Endothelial cell of umbilical vein (primary cell): ENCODE results near the gene CEACAM20. TPM values are rescaled to one million over a fixed set of nuclear protein-coding genes. Genes with fewer than 3 reads are reported as not detected.
"Not testable (repeated sequence)": the region's sequence is repeated elsewhere in the genome, so short reads cannot be mapped to it uniquely, and the experiment has no call there.

Experiments used
- BruUV-seq: library from RNA; stranded (reverse); fragments of 400-500 nt; replicated peaks from 2 replicates; lab custom pipeline; 2021; lab: Mats Ljungman, UMichigan
- CTCF ChIA-PET: fragments of 300-600, 350-600 bp; sonication (Branson Sonifier 250); formaldehyde crosslinking; loops from one replicate; lab custom pipeline; 2021; ENCODE audit warnings: antibody characterized with exemption, inconsistent platforms; lab: Charles Lee
- POLR2A ChIA-PET: fragments of 300-600, 350-600 bp; sonication (Branson Sonifier 250); formaldehyde crosslinking; loops from one replicate; lab custom pipeline; 2021; ENCODE audit warnings: antibody characterized with exemption, inconsistent platforms; lab: Charles Lee
- DNase-seq: peaks from one replicate; pipeline ENCODE4 v3.0.0-alpha.2; 2011; ENCODE audit warnings: low read depth, low spot score
- FAIRE-seq: peaks from 2 replicates; lab custom pipeline; 2011; peaks lifted over from hg19 to GRCh38; lab: Jason Lieb, UNC
- H2AFZ ChIP-seq: 2 replicates; pipeline ENCODE4 v1.6.0; 2012; ENCODE audit warnings: low read depth, low read length, control low read depth, inconsistent platforms
- H3K27ac ChIP-seq: 2 replicates; pipeline ENCODE4 v1.5.1; 2011; ENCODE audit warnings: low read depth, mild to moderate bottlenecking, control low read depth, low read length, moderate library complexity; ENCODE audit not compliant: insufficient read depth
- H3K27me3 ChIP-seq, 2 experiments: 2 replicates each; pipeline versions ENCODE4 v1.6.0 to v1.6.1; 2011; ENCODE audit warnings: low read length in 2 of 2, mixed read lengths in 1 of 2; ENCODE audit not compliant: control insufficient read depth in 2 of 2, insufficient read depth in 2 of 2
- H3K36me3 ChIP-seq, 2 experiments: 2 replicates in 1 of 2; 3 replicates in 1 of 2; pipeline ENCODE4 v1.5.1; 2011; ENCODE audit warnings: low read length in 2 of 2, mild to moderate bottlenecking in 1 of 2, moderate library complexity in 1 of 2; ENCODE audit not compliant: control insufficient read depth in 2 of 2, insufficient read depth in 2 of 2; ENCODE audit errors: extremely low read depth in 1 of 2
- H3K4me1 ChIP-seq: 3 replicates; pipeline ENCODE4 v1.5.1; 2011; ENCODE audit warnings: mild to moderate bottlenecking, low read length; ENCODE audit not compliant: control insufficient read depth, insufficient read depth; ENCODE audit errors: extremely low read depth
- H3K4me2 ChIP-seq: 2 replicates; pipeline ENCODE4 v1.6.1; 2011; ENCODE audit warnings: low read length, control low read depth, mixed read lengths; ENCODE audit not compliant: insufficient read depth
- H3K4me3 ChIP-seq, 3 experiments: fragments of 200-600 bp in 1 of 3; sonication (generic), shearing (Covaris generic) in 1 of 3; replicated peaks in 1 of 3; 2 replicates each; pipeline ENCODE4 v1.5.1; 2011 to 2016; ENCODE audit warnings: control low read depth in 3 of 3, low read length in 3 of 3, mild to moderate bottlenecking in 2 of 3, inconsistent platforms in 1 of 3, low read depth in 1 of 3, moderate library complexity in 1 of 3; ENCODE audit not compliant: insufficient read depth in 1 of 3
- H3K79me2 ChIP-seq: 2 replicates; pipeline ENCODE4 v1.6.0; 2012; ENCODE audit warnings: low read length, inconsistent platforms; ENCODE audit not compliant: control insufficient read depth, insufficient read depth
- H3K9ac ChIP-seq: replicated peaks from 2 replicates; pipeline ENCODE3; 2011; ENCODE audit warnings: low read length, control low read depth; ENCODE audit not compliant: insufficient read depth; ENCODE audit errors: extremely low read depth
- H3K9me1 ChIP-seq: replicated peaks from 3 replicates; pipeline ENCODE4 v1.6.0; 2011; ENCODE audit warnings: mild to moderate bottlenecking, low read length; ENCODE audit not compliant: control insufficient read depth, insufficient read depth; ENCODE audit errors: extremely low read depth
- H3K9me3 ChIP-seq: replicated peaks from 2 replicates; pipeline ENCODE4 v1.5.1; 2012; ENCODE audit warnings: low read length, inconsistent platforms; ENCODE audit not compliant: control insufficient read depth, insufficient read depth
- H4K20me1 ChIP-seq: replicated peaks from 2 replicates; pipeline ENCODE3; 2011; ENCODE audit warnings: mild to moderate bottlenecking, low read length; ENCODE audit not compliant: control insufficient read depth, insufficient read depth; ENCODE audit errors: extremely low read depth
- EZH2 ChIP-seq: IDR thresholded peaks from 2 replicates; pipeline ENCODE4 v1.6.1; 2012; ENCODE audit warnings: borderline replicate concordance, low read depth, mild to moderate bottlenecking, moderate library complexity, low read length, inconsistent platforms; ENCODE audit not compliant: severe bottlenecking
- FOS ChIP-seq: IDR thresholded peaks from 2 replicates; pipeline ENCODE4 v1.6.1; 2011; ENCODE audit warnings: mild to moderate bottlenecking, low read length, moderate library complexity, borderline replicate concordance; ENCODE audit not compliant: insufficient read depth
- GATA2 ChIP-seq: IDR thresholded peaks from 2 replicates; pipeline ENCODE4 v1.7.0; 2011; ENCODE audit warnings: low read depth, mild to moderate bottlenecking, moderate library complexity, mixed read lengths, low read length; ENCODE audit not compliant: insufficient read length, insufficient read depth
- JUN ChIP-seq: IDR thresholded peaks from 2 replicates; pipeline ENCODE4 v1.6.1; 2011; ENCODE audit warnings: borderline replicate concordance, low read depth; ENCODE audit not compliant: insufficient read length, insufficient read depth
- MAX ChIP-seq: IDR thresholded peaks from 2 replicates; pipeline ENCODE4 v1.6.1; 2011; ENCODE audit not compliant: insufficient read depth, insufficient read length
- MYC ChIP-seq: IDR thresholded peaks from one replicate; pipeline ENCODE4 v1.6.1; 2011; ENCODE audit warnings: mild to moderate bottlenecking, low read depth, low read length
- POLR2A ChIP-seq: IDR thresholded peaks from 2 replicates; pipeline ENCODE4 v1.6.1; 2012; ENCODE audit warnings: low read depth, mild to moderate bottlenecking, control low read depth, low read length
- POLR2AphosphoS5 ChIP-seq: IDR thresholded peaks from 2 replicates; pipeline ENCODE4 v1.6.1; 2012; ENCODE audit warnings: low read depth, mild to moderate bottlenecking, control low read depth, low read length, moderate library complexity; ENCODE audit not compliant: insufficient read depth
- dilution Hi-C: fragments of 300-500 bp; cut with MboI; formaldehyde crosslinking; loops from one replicate; pipeline ENCODE4 v1.15.0; 2019; ENCODE audit warnings: low sequenced_read_pairs; ENCODE audit not compliant: extremely low pct_ligation_motif_present
- intact Hi-C: fragments of 100-400 bp; cut with micrococcal nuclease; formaldehyde crosslinking; loops from one replicate; pipeline ENCODE4 v1.10.0; 2022
- polyA plus RNA-seq, 4 experiments: library from polyadenylated mRNA; depleted of rRNA in 3 of 4; stranded (reverse) in 3 of 4; unstranded in 1 of 4; fragments of >200 nt; gene quantifications; 2 replicates each; pipeline versions ENCODE4 v1.2.1 to v1.2.3, GENCODE V29; 2011 to 2012; ENCODE audit warnings: missing spikeins in 1 of 4
- total RNA-seq: library from RNA; stranded (reverse); gene quantifications from 2 replicates; pipeline ENCODE4 v1.2.3, GENCODE V29; 2021
- TF ChIP-seq, protein P1 (sequence below), 2 donors: IDR thresholded peaks; 1 replicate in 1 of 2; 2 replicates in 1 of 2; pipeline ENCODE4 v1.5.1; 2011; ENCODE audit warnings: low read length in 2 of 2, mild to moderate bottlenecking in 2 of 2, moderate library complexity in 2 of 2, control low read depth in 1 of 2, inconsistent platforms in 1 of 2, low read depth in 1 of 2; ENCODE audit not compliant: insufficient read depth in 1 of 2; ENCODE audit errors: extremely low read depth in 1 of 2

CEACAM20 gene
- total and polyA plus RNA-seq, 2 donors (not counting 3 experiments of a cell fraction or from before 2014, with no cell fraction given), result 0.06 TPM; not detected in 1

- DNase-seq (no peak), FAIRE-seq (no peak)
- H3K36me3 ChIP-seq, result no peaks in the 10 kb centered on the region
- ChIA-PET CTCF (interaction anchor here (1.4 to 2.0 kb wide), 5 partner anchors 8 to 32 kb away, joined by 3 to 7 read pairs (median 4); partner anchors contain the start of gene CEACAM20), POLR2A (no interaction called here)
- H3K27me3 ChIP-seq, result peaks cover 5 to 6% of the 10 kb centered on the region in 2 experiments
- H3K4me3 ChIP-seq, result no peak overlapping the region
- H3K9me1 ChIP-seq, result no peaks in the 10 kb centered on the region
- TF ChIP-seq EZH2 (no peak), FOS (no peak), MAX (no peak), GATA2 (no peak), JUN (no peak), POLR2A (no peak), POLR2AphosphoS5 (no peak), MYC (no peak)
- TF ChIP-seq, protein P1, sequence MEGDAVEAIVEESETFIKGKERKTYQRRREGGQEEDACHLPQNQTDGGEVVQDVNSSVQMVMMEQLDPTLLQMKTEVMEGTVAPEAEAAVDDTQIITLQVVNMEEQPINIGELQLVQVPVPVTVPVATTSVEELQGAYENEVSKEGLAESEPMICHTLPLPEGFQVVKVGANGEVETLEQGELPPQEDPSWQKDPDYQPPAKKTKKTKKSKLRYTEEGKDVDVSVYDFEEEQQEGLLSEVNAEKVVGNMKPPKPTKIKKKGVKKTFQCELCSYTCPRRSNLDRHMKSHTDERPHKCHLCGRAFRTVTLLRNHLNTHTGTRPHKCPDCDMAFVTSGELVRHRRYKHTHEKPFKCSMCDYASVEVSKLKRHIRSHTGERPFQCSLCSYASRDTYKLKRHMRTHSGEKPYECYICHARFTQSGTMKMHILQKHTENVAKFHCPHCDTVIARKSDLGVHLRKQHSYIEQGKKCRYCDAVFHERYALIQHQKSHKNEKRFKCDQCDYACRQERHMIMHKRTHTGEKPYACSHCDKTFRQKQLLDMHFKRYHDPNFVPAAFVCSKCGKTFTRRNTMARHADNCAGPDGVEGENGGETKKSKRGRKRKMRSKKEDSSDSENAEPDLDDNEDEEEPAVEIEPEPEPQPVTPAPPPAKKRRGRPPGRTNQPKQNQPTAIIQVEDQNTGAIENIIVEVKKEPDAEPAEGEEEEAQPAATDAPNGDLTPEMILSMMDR (IDR thresholded peaks at IDR 0.05; ENCODE audit: extremely low read depth in 1 of 2, insufficient read depth in 1 of 2, low read depth in 1 of 2, low read length in 2 of 2), result no peak
- H3K79me2 ChIP-seq, result no peaks in the 10 kb centered on the region
- no peak overlapping the region for H3K9ac ChIP-seq
- no TSS peak for BruUV-seq
- intact Hi-C loops, result no loop called here
- no peaks in the 10 kb centered on the region for H3K4me1 ChIP-seq
- H4K20me1 ChIP-seq, result no peaks in the 10 kb centered on the region
- no peak overlapping the region for H3K27ac ChIP-seq
- no peak overlapping the region for H2AFZ ChIP-seq
- no peaks in the 10 kb centered on the region for H3K9me3 ChIP-seq
- dilution Hi-C loops, result no loop called here
- H3K4me2 ChIP-seq, result no peak overlapping the region
These were observed 9.9 kb upstream of the CEACAM20 start for GRCh38 chr19:44539236-44539826.

DNA sequence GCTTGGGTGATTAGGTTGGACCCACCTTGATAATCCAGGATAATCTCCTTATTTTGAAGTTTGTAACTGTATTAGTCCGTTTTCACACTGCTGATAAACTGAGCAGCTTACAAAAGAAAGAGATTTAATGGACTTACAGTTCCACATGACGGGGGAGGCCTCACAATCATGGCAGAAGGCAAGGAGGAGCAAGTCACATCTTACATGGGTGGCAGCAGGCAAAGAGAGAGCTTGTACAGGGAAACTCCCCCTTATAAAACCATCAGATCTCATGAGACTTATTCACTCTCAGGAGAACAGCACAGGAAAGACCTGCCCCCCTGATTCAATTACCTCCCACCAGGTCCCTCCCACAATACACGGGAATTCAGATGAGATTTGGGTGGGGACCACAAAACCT is 5.9 kb upstream of the CEACAM20 start:
- H2AFZ ChIP-seq, H3K27me3 ChIP-seq, H3K27ac ChIP-seq, H3K9ac ChIP-seq, H3K9me3 ChIP-seq, H3K79me2 ChIP-seq, H3K4me1 ChIP-seq, intact Hi-C loops, H3K9me1 ChIP-seq, FAIRE-seq, dilution Hi-C loops, DNase-seq, H4K20me1 ChIP-seq, H3K4me2 ChIP-seq, BruUV-seq, CTCF ChIA-PET, H3K36me3 ChIP-seq, POLR2A ChIA-PET, H3K4me3 ChIP-seq: not testable (repeated sequence)
